Endodermal cell (in vitro differentiated cells): Measurements from ENCODE around the gene EMD. TPM values are rescaled to one million over a fixed set of nuclear protein-coding genes. Genes with fewer than 3 reads are reported as not detected.
A peak's percentile ranks its signal among the peaks of the same experiment; 100 is the strongest.
"Not testable (repeated sequence)": the region's sequence is repeated elsewhere in the genome, so short reads cannot be mapped to it uniquely, and the experiment has no call there.

ENCODE experiments used
- DNase-seq: peaks from one replicate; pipeline ENCODE4 v3.0.0-alpha.2; 2017
- H3K27ac ChIP-seq: 2 replicates; pipeline ENCODE4 v1.5.1; 2013; ENCODE audit warnings: mild to moderate bottlenecking, low read depth, low read length, moderate library complexity
- H3K27me3 ChIP-seq: 2 replicates; pipeline ENCODE4 v1.6.1; 2013; ENCODE audit warnings: mild to moderate bottlenecking, low read length, moderate library complexity; ENCODE audit not compliant: insufficient read depth, control insufficient read depth, poor library complexity, severe bottlenecking
- H3K36me3 ChIP-seq: 2 replicates; pipeline ENCODE4 v1.7.0; 2013; ENCODE audit warnings: mild to moderate bottlenecking, low read length, moderate library complexity; ENCODE audit not compliant: control insufficient read depth, insufficient read depth
- H3K4me1 ChIP-seq: one replicate; pipeline ENCODE4 v1.7.0; 2013; ENCODE audit warnings: low read length; ENCODE audit not compliant: control insufficient read depth, insufficient read depth
- H3K4me3 ChIP-seq: 2 replicates; pipeline ENCODE4 v1.5.1; 2013; ENCODE audit warnings: mild to moderate bottlenecking, low read length, moderate library complexity
- H3K9ac ChIP-seq: 2 replicates; pipeline ENCODE4 v1.6.1; 2013; ENCODE audit warnings: mild to moderate bottlenecking, low read length, moderate library complexity; ENCODE audit not compliant: poor library complexity, severe bottlenecking; ENCODE audit errors: extremely low read depth
- H3K9me3 ChIP-seq: 2 replicates; pipeline ENCODE4 v1.6.1; 2013; ENCODE audit warnings: mild to moderate bottlenecking, low read length, moderate library complexity; ENCODE audit not compliant: control insufficient read depth
- H3K27ac Mint-ChIP-seq: 2 replicates; pipeline ENCODE4 v1.8.0; 2020; ENCODE audit warnings: mixed read lengths
- H3K27me3 Mint-ChIP-seq: 2 replicates; pipeline ENCODE4 v1.8.0; 2021; ENCODE audit warnings: mild to moderate bottlenecking, mixed read lengths; ENCODE audit not compliant: insufficient read depth
- H3K36me3 Mint-ChIP-seq: 2 replicates; pipeline ENCODE4 v1.8.0; 2020; ENCODE audit warnings: low read depth, mixed read lengths
- H3K4me1 Mint-ChIP-seq: 2 replicates; pipeline ENCODE4 v1.8.0; 2020; ENCODE audit warnings: mixed read lengths
- H3K4me3 Mint-ChIP-seq: 2 replicates; pipeline ENCODE4 v1.8.0; 2020; ENCODE audit warnings: mild to moderate bottlenecking, moderate library complexity, mixed read lengths
- H3K9me3 Mint-ChIP-seq: 2 replicates; pipeline ENCODE4 v1.8.0; 2020; ENCODE audit warnings: mild to moderate bottlenecking, mixed read lengths
- CTCF ChIP-seq: fragments of 200-600 bp; sonication (generic); conservative IDR thresholded peaks from 2 replicates; pipeline ENCODE4 v1.5.0; 2021; ENCODE audit warnings: antibody characterized with exemption, mild to moderate bottlenecking
- WGBS, 2 experiments: methylation state at CpG; one replicate each; pipeline versions ENCODE4 v1.1.5 to v1.1.7; 2013; ENCODE audit warnings: missing lambda C conversion rate in 2 of 2, mixed read lengths in 1 of 2; ENCODE audit not compliant: insufficient coverage in 1 of 2, insufficient read length in 1 of 2; 5-methylcytosine and 5-hydroxymethylcytosine counted together
- total RNA-seq, 2 donors: library from RNA; stranded (reverse); fragmentation: NEBNext Ultra II Directional in 1 of 2; extraction: Animal tissue kit (Norgen Biotek cat#: 25700) in 1 of 2; gene quantifications; 2 replicates in 1 of 2; 3 replicates in 1 of 2; pipeline ENCODE4 v1.2.1, GENCODE V29; 2021

EMD gene
- total RNA-seq, 2 donors from 2014 or later, result 60.3 to 76.4 TPM

GRCh38 chrX:154384284-154384892, 5.3 kb downstream of the EMD start:
- WGBS, 2 experiments, result 94 to 100% methylated on average over 2 to 8 of the region's 8 CpGs
- Mint-ChIP-seq H3K36me3 (peaks cover 8% of the 10 kb centered on the region), H3K4me3 (no peak overlapping the region), H3K27ac (no peak overlapping the region), H3K4me1 (peaks cover 7% of the 10 kb centered on the region), H3K27me3 (no peaks in the 10 kb centered on the region), H3K9me3 (peaks cover 40% of the 10 kb centered on the region)
- Histone ChIP-seq H3K9ac (no peak overlapping the region), H3K27me3 (no peaks in the 10 kb centered on the region), H3K27ac (no peak overlapping the region), H3K9me3 (no peaks in the 10 kb centered on the region), H3K36me3 (no peaks in the 10 kb centered on the region), H3K4me3 (no peak overlapping the region), H3K4me1 (no peaks in the 10 kb centered on the region)
- peak; percentile 51 for TF ChIP-seq CTCF
- DNase-seq, result no peak

GRCh38 chrX:154388094-154388493, 9.0 kb downstream of the EMD start:
- not testable (repeated sequence) for DNase-seq, H3K9ac ChIP-seq, H3K27me3 ChIP-seq, H3K27ac Mint-ChIP-seq, H3K4me3 Mint-ChIP-seq, H3K27me3 Mint-ChIP-seq, H3K27ac ChIP-seq, H3K36me3 ChIP-seq, H3K36me3 Mint-ChIP-seq, H3K9me3 ChIP-seq, H3K4me1 ChIP-seq, H3K4me3 ChIP-seq, H3K4me1 Mint-ChIP-seq
- no CpG with 5 or more reads among the region's 20 CpGs for WGBS, 2 experiments
- peaks cover 14% of the 10 kb centered on the region for H3K9me3 Mint-ChIP-seq

- DNase-seq, H3K4me3 Mint-ChIP-seq, H3K9me3 ChIP-seq, H3K36me3 ChIP-seq, H3K36me3 Mint-ChIP-seq, H3K27me3 ChIP-seq, H3K27me3 Mint-ChIP-seq, H3K4me3 ChIP-seq, H3K27ac ChIP-seq, H3K4me1 Mint-ChIP-seq, H3K9me3 Mint-ChIP-seq, H3K27ac Mint-ChIP-seq, H3K9ac ChIP-seq, H3K4me1 ChIP-seq: not testable (repeated sequence)
- no CpG with 5 or more reads among the region's 16 CpGs for WGBS, 2 experiments
These were observed 9.6 kb downstream of the EMD start for GRCh38 chrX:154388649-154389048.

GRCh38 chrX:154389812-154390747, 11.0 kb downstream of the EMD start:
- not testable (repeated sequence) for H3K27ac Mint-ChIP-seq, H3K4me3 Mint-ChIP-seq, H3K27ac ChIP-seq, H3K9me3 ChIP-seq, H3K36me3 ChIP-seq, H3K27me3 ChIP-seq, H3K4me1 Mint-ChIP-seq, H3K27me3 Mint-ChIP-seq, H3K9ac ChIP-seq, H3K36me3 Mint-ChIP-seq, H3K4me3 ChIP-seq, DNase-seq, H3K9me3 Mint-ChIP-seq, H3K4me1 ChIP-seq
- 0% methylated on average over 8 of the region's 121 CpGs; no CpG with 5 or more reads in 1 of the 2 experiments for WGBS, 2 experiments

GRCh38 chrX:154396363-154396762, 17.3 kb downstream of the EMD start:
- Mint-ChIP-seq H3K9me3 (peaks cover 42% of the 10 kb centered on the region), H3K36me3 (peaks cover 24% of the 10 kb centered on the region), H3K4me3 (peak overlapping the region; percentile 91)
- DNase-seq, H3K27ac Mint-ChIP-seq, H3K9me3 ChIP-seq, H3K4me1 Mint-ChIP-seq, H3K9ac ChIP-seq, H3K27me3 ChIP-seq, H3K27me3 Mint-ChIP-seq, H3K4me1 ChIP-seq, H3K4me3 ChIP-seq, H3K27ac ChIP-seq: not testable (repeated sequence)
- WGBS, 2 experiments, result 96 to 100% methylated on average over 1 to 12 of the region's 17 CpGs
- peaks cover 22% of the 10 kb centered on the region for H3K36me3 ChIP-seq
